ENCODE results near the gene GPR162.

GRCh38 chr12:6826734-6827436 lies 5.3 kb downstream of the GPR162 start:
- no peak for TF ChIP-seq ESRRG (CRISPR knock-in tag; IDR thresholded peaks at IDR 0.05)
- no peak for TF ChIP-seq CSDC2 (CRISPR knock-in tag; IDR thresholded peaks at IDR 0.05)
- no peak for TF ChIP-seq ZFP30 (CRISPR knock-in tag; IDR thresholded peaks at IDR 0.05)
- TF ChIP-seq ARNTL (CRISPR knock-in tag; IDR thresholded peaks at IDR 0.05; ENCODE audit: borderline replicate concordance, low read depth): no peak
- TF ChIP-seq RARB (CRISPR knock-in tag; IDR thresholded peaks at IDR 0.05): no peak
- TF ChIP-seq, protein P1, sequence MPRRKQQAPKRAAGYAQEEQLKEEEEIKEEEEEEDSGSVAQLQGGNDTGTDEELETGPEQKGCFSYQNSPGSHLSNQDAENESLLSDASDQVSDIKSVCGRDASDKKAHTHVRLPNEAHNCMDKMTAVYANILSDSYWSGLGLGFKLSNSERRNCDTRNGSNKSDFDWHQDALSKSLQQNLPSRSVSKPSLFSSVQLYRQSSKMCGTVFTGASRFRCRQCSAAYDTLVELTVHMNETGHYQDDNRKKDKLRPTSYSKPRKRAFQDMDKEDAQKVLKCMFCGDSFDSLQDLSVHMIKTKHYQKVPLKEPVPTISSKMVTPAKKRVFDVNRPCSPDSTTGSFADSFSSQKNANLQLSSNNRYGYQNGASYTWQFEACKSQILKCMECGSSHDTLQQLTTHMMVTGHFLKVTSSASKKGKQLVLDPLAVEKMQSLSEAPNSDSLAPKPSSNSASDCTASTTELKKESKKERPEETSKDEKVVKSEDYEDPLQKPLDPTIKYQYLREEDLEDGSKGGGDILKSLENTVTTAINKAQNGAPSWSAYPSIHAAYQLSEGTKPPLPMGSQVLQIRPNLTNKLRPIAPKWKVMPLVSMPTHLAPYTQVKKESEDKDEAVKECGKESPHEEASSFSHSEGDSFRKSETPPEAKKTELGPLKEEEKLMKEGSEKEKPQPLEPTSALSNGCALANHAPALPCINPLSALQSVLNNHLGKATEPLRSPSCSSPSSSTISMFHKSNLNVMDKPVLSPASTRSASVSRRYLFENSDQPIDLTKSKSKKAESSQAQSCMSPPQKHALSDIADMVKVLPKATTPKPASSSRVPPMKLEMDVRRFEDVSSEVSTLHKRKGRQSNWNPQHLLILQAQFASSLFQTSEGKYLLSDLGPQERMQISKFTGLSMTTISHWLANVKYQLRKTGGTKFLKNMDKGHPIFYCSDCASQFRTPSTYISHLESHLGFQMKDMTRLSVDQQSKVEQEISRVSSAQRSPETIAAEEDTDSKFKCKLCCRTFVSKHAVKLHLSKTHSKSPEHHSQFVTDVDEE (CRISPR knock-in tag; IDR thresholded peaks at IDR 0.05): no peak
- TF ChIP-seq ZNF565 (CRISPR knock-in tag; conservative IDR thresholded peaks at IDR 0.05; ENCODE audit: low read depth): no peak
- TF ChIP-seq ZFP3 (CRISPR knock-in tag; IDR thresholded peaks at IDR 0.05): no peak
- no peak for TF ChIP-seq GLIS3 (CRISPR knock-in tag; IDR thresholded peaks at IDR 0.05)
- no peak for TF ChIP-seq TCF4 (CRISPR knock-in tag; IDR thresholded peaks at IDR 0.05; ENCODE audit: borderline replicate concordance)
- TF ChIP-seq OSR1 (CRISPR knock-in tag; IDR thresholded peaks at IDR 0.05): no peak
